Embryonic facial prominence (tissue), 1 donor: ENCODE data around the gene NISCH.

Experiments
- DNase-seq: peaks from one replicate; pipeline ENCODE4 v3.0.0-alpha.2; 2016; ENCODE audit errors: extremely low spot score

Gene NISCH

DNA sequence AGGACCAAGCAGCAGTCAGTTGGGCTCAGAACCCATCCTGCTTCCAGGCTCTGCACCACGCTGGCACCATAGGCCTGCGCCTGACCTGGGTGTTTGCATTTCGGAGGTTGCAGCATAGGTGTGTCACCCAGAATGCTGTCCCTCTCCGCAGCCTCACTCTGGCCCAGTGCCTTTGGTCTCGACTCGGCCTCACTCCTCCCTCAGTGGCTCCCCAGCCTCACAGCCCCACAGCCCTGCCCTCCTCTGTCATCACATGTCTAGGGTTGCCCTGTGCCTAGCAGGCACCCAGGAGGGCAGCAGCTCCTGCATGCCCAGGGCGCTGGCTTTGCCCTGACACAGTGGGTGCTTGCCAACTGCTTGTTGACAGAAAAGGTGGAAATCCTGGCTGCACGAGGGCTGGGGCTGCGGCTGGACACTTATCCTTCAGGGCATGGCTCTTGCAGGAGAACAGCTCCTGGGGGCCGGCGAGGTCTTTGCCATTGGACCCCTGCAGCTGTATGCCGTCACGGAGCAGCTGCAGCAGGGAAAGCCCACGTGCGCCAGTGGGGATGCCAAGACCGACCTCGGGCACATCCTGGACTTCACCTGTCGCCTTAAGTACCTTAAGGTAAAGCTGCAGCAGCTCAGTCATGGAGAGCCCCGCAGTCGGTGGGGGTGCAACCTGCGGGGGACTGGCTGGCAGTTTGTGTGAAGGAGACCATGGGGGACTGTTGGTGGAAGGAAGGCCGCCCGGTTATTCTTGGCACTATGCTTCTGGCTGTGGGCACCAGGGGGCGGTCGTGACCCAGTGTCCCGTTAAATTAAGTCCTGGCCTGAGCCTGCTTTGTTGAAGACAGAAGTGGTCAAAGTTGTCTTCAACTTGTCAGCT is 16.2 kb downstream of the NISCH start:
- DNase-seq: no peak

DNA sequence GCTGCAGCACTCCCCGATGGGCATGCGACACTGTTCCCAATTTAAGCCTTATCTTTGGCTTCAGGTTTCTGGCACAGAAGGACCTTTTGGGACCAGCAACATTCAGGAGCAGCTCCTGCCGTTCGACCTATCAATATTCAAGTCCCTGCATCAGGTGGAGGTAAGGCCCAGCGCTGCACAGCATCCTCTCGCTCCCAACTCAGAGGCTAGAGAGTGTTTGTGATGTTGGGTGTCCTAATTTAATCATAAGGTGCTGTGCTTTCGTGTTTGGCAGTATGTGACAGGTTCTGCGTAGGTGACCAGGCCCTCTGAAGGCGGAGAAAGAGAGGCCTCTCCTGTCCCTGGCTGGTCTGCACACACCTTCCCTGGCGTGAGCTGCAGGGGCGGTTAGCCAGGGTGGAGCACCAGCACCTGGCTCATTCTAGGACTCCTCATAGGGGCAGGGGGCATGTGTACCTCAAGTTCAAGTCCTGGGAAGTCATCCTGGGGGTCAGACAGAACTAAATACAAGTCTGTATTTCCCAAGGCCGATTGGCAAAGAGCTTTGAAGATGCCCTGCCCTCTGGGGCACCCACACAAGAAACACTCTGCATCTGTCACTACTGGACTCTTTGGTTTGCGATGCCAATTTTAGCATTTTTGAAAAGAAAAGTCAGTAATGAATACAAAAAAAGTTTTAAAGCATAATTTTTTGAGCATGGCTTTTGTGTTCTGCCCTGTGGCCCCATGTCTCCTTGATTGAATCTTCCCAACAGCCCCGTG is 17.0 kb downstream of the NISCH start:
- DNase-seq: no peak

DNA sequence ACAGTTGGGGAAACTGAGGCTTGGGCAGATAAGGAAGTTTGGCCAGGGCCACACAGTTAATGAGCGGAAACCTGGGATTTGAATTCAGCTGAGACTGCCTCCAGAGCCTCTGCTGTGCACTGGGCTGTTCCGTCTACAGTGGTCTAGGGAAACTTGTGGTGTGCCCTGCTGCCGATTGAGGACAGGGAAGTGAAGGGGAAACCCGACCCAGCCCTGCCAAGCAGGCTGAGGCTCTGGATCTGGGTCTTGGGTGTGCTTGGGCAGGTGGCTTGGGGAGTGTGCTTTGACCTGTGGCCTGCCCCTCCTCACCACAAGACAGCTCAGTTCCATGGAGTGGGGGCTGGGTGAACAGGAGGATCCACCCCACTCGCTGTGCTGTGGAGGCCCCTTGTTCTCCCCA is 17.6 kb downstream of the NISCH start:
- no peak for DNase-seq

DNA sequence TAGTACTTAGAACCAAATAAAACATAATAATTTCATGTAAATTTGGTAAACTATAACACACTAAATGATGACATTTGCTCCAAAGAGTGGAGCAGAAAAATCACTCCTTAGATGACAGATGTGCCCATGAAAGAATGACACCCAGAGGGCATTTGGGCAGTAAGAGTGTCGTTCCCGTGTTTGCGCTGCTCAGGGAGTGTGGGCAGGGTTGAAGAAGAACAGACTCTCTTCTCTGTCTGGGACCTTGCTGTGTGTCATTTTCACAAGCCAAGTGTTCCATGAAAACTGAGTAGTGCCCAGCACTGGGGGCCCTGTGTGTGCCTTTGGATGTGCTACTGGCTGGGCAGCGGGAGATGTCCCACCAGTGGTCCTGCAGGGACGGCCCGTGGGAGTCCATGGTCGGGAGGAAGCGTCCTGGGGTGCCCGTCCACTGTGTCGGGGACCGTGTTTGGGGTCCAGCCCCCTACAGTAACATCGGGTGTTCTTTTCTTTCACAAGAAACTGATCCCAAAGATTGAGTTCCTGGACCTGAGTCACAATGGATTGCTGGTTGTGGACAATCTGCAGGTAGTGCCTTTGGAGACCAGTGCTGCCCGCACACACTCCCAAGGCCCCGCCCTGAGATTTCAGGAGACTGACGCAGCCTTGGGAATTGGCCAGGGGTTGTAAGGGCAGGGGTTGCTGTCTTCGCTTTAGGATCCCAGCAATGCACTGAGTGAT is 21.8 kb downstream of the NISCH start:
- no peak for DNase-seq

DNA sequence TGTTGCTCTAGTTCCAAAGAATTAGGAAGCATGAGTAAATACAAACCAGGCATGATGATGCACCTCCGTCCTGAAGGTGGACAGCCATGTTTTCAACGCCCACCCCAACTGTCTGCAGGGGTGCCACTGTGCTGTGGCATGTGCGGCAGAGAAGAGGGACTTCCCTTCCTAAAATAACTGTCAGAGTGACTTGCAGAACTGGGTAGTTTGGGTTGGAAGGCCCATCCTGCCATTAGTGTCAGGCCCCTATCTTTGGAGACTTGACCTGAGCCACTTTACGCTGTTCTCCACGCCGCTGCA is 22.3 kb downstream of the NISCH start:
- DNase-seq: no peak

DNA sequence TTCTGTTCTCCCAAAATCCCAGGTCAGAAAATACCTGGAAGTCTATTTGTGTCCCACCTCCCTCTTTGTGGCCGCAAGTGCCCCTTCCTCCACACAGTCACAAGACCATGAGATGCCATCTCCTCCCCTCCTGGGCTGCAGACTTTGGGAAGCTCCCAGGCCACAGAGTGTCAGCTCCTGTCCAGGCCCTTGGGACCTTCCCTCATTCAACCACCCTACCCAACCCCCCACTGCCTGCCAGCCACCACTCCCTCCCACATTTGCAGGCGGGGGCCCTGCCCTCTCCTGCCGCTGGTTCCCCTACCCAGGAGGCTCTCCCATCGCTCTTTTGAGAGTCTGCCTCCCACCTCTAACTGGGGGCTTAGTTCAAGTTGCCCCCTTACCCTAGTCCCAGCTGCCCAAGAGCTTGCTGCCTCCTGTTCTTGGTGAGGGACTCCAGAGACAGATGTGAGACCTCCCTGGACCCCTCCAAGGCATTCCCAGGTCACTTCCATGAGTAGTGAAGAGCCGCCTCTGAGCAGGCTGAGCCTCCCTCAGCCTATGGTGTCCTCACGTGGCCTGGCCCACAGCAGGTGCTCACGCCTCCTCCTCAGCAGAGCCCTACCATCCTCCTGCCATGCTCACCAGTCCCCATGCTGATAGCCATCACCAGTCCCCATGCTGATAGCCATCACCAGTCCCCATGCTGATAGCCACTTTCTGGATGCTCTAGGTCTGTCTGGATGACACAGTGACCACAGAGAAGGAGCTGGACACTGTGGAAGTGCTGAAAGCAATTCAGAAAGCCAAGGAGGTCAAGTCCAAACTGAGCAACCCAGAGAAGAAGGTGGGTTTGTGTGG is 23.9 kb downstream of the NISCH start:
- no peak for DNase-seq

DNA sequence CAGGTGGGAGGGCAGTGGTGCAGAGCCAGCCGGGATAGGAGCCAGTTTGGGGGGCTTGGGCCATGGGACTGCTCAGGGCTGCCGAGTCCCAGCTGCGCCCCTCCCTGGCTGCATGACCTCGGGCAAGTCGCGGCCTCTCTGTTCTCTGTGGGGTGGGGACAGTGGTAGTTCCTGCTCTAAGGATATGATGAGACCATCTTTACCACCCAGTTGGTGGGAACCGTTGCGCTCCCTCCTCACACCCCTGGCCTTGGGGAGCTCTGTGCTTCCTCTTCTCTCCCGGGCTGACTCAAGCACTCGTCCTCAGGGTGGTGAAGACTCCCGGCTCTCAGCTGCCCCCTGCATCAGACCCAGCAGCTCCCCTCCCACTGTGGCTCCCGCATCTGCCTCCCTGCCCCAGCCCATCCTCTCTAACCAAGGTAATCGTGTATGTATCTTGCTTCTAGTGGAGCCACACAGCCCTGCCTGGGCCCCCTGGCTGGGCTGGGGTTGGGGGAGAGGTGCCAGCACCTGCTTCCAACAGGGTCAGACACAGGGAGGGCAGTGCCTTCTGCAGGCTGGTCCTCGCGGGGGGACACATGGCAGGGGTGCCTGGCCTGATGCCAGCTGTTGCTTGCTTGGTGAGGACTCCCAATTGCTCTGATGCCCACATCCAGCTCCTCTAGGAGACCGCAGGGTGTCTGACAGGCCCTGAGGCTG is 24.6 kb downstream of the NISCH start:
- DNase-seq: no peak

DNA sequence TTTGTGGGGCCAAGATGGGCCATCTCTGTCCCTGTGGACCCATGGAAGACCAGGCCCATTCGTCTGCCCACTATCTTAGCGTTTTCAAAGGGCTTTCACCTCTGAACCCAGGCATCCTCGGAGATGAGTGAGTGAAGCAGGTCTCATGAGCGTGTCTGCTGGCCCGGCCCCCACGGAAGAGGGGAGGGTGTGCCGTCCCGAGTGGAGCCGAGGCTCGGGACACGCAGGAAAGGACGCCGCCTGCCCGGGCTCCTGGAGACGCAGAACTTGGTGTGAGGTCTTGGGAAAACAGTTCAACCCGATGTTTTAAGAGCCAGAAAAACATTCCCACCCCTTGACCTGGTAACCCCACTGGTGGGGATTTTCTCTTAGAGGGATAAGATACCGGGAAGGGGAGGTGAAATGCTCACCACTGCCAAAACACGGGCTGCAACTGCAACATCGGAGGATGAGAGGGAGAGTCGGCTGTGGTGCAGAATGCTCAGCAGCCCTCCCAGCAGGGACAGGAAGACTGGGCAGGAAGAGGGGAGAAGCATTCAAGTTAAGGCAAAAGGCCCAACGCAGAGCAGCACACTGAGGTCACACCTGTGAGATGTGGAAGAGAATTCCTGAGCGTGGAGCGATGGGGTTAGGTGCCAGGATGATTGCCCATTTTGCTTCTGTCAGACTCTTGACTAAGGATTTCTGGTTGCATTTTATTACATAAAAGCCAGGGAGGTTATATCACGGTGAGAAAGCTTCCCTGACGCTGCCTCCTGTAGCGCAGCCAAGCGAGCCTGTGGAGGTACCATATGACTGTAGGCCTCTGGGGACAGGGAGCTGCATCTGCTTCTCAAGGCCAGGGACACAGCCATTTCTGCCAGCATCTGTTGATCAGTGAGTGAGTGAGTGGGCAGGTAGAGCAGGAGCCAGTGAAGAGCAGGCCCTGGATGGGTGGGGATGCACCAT is 25.6 kb downstream of the NISCH start:
- DNase-seq: no peak

DNA sequence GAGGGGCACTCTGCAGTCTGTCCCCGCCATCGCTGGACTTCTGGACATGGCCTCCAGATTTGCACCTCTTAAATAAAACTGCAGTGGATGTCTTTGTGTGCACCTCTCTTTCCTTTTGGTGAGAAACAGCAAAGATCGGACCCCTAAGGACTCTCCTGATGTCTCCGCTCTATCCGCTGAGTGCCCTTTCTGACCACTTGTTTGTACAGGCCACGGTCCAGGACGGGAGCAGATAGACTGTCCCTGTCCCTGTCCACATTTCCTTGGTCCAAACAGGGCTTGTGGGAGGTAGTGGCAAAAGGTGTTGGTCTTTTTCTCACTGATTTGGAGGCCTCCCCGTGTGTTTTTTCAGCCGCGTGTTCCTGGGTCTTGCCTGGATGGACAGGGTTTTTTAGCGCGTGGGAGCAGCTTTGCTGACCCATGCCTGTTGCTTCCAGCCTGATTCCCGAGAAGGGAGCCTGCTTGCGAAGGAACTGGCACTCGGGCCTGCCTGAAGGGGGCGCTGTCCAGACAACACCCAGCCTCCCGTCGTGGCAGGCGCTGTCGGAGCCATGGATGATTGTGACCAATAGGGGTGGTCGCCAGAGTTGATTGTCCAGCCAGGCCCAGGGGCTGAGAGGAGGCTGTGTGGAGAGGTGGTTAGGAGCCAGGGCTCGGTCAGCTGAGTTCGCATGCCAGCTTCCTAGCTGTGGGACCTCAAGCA is 26.6 kb downstream of the NISCH start:
- no peak for DNase-seq

DNA sequence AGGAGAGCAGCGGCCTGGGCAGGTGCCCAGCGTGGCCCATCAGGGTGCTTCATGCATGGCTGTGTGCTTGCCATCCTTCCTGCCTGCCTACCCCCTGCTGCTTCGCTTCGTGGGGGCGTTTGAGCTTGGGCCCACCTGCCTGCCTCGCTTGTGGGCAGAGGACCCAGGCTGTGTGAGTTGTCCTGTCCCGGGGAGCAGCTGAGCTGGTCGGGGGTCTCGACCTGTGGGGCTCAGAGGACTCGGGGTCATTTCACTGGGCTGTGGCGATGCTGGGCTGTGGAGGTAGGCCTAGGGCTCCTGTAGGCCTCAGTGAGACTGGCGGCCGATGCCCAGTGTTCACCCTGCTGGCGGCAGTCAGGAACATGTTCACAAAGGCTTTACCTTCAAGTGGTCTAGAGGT is 27.7 kb downstream of the NISCH start:
- DNase-seq: no peak

DNA sequence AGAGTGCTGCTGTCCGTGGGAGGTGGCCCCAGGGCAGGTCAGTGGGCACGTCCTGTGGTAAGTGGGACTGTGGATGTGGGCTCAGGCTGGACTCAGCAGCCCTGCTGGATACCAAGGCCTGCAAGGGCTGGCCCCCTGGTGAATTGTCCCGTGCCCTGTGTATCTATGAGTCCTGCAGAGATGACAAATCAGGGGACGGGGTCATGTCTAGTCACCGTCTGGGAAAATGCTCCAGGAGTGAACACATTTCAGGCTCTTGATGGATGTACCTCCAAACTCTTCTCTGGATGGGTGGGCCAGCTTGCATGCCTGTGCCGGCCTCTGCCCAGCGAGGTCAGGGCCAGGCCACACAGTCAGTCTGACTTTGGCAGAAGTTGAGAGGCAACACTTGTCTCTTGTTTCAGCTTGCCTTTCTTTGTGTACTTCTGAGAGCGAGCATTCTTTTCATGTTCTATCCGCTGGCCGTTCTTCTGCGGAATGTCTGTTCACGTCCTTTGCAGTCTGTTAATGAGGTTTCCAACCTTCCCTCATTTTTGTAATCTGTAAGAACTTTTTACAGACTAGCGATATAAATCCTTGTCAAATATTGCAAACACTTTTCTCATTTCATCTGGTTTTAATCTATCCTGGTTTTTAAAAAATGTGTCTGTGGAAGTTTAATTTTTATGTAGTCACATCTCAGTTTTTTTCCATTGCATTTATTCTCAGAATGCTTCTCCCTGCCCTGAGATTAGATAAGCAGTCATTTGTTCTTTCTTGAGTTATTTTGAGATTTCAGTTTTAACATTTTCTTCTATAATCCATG is 28.4 kb downstream of the NISCH start:
- no peak for DNase-seq

DNA sequence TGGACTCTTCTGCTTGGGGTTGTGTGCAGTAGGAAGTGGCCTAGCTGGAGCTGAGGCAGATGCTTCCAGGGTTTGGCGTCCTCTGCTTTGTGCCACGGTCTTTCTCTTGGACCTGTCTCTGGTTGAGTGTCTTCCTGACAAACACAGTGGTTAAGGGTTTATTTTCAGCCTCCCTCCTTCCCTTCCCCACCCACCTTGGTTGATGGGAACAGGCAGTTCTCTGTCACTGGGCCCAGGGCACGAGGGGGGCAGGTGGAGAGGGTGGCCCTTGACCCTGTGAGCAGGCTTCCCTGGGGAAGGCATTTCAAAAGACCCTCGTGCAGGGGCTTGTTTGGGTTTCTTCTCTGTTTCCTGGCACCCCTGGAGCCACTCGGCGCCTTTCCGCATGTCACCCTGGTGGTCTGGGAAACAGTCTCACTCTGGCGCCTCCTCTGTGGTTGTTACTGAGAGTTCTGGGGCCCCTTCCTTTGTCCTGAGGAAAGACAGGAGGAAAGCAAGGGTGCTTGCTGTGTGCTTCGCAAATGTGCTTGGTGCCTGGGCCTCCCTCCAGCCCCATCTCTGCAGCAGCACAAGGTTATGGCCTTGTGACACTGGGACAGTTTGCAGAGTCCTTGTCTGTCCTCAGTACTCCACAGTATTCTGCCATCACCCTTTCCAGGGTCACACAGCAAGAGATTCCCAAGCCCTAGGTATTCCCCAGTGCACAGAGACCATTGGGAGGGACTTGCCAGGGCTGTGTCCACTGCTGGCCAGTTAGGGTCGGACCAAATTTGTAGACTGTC is 29.5 kb downstream of the NISCH start:
- no peak for DNase-seq

DNA sequence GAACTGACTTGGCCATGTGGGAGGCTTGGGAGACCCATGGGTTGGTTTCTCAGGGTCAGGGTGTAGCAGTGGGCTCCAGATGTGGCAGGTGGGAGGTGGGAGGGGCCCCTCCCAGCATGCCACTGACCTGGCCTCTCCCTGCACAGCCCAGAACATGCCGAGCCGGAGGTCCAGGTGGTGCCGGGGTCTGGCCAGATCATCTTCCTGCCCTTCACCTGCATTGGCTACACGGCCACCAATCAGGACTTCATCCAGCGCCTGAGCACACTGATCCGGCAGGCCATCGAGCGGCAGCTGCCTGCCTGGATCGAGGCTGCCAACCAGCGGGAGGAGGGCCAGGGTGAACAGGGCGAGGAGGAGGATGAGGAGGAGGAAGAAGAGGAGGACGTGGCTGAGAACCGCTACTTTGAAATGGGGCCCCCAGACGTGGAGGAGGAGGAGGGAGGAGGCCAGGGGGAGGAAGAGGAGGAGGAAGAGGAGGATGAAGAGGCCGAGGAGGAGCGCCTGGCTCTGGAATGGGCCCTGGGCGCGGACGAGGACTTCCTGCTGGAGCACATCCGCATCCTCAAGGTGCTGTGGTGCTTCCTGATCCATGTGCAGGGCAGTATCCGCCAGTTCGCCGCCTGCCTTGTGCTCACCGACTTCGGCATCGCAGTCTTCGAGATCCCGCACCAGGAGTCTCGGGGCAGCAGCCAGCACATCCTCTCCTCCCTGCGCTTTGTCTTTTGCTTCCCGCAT is 31.8 kb downstream of the NISCH start:
- DNase-seq: no peak

DNA sequence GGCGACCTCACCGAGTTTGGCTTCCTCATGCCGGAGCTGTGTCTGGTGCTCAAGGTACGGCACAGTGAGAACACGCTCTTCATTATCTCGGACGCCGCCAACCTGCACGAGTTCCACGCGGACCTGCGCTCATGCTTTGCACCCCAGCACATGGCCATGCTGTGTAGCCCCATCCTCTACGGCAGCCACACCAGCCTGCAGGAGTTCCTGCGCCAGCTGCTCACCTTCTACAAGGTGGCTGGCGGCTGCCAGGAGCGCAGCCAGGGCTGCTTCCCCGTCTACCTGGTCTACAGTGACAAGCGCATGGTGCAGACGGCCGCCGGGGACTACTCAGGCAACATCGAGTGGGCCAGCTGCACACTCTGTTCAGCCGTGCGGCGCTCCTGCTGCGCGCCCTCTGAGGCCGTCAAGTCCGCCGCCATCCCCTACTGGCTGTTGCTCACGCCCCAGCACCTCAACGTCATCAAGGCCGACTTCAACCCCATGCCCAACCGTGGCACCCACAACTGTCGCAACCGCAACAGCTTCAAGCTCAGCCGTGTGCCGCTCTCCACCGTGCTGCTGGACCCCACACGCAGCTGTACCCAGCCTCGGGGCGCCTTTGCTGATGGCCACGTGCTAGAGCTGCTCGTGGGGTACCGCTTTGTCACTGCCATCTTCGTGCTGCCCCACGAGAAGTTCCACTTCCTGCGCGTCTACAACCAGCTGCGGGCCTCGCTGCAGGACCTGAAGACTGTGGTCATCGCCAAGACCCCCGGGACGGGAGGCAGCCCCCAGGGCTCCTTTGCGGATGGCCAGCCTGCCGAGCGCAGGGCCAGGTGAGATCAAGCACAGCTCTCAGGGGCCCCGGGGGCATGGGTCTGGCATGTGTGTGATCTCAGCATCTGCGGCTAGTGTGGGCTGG is 32.6 kb downstream of the NISCH start:
- no peak for DNase-seq

DNA sequence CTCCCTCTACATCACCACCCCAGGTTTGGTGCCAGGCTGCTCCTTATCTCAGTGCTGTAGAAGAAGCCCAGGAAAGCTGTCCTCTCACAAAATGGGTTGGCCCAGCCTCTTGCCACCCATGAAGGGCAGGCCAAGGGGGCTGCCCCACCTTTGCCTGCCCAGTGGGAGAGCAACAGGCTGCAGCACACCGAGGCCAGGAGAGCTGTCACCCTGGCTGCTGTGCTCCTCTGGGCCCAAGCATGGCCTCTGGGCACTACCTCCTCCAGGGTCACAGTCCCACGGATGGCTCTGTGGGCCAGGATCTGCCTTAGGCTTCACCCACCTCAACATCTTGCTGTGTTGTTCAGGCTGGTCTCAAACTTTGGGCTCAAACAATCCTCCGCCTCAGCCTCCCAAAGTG is 33.3 kb downstream of the NISCH start:
- DNase-seq: no peak

DNA sequence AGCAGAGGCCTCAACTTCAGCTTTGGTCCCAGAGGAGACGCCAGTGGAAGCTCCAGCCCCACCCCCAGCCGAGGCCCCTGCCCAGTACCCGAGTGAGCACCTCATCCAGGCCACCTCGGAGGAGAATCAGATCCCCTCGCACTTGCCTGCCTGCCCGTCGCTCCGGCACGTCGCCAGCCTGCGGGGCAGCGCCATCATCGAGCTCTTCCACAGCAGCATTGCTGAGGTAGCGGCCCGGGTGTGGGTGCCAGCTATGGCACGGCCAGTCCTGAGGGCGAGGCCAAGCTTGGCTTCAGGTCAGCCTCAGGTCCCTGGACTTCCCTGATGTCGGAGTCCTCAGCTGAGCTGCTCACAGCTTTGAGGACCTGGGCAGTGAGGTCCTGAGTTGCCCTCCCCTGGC is 34.0 kb downstream of the NISCH start:
- no peak for DNase-seq
